GM18520 (cell line): ENCODE results near the gene OR10K1.
"Not testable (repeated sequence)": the region's sequence is repeated elsewhere in the genome, so short reads cannot be mapped to it uniquely, and the experiment has no call there.

Experiments used
- ATAC-seq: cut with Tn5 transposase; IDR thresholded peaks from one replicate; pipeline ENCODE4 v1.9.1; 2021; ENCODE audit not compliant: unreplicated experiment

OR10K1 gene

DNA sequence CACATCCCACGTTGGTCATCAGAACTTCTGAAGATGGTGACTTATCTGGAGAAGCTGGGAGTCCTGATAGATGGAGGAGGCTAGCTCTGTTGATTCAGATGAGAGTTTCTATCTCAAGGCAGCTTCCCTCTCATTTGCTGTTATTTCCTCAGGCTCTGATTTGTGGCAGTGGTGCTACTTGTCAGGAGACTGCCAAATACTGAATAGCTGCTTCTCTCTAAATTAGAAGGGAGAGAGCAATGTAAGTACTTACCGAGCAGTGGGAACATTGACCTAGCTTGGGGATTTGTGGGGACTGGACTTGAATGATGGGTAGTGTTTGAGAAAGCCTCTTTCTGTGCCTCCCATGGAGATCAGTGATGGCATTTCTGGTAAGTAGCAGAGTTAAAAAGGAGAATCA lies at the start of gene OR10K1:
Gene OR10K1, plus strand, starts transcription at position 301 of the 400 bp plus-strand sequence. CDS start 3,728 bp downstream, outside the sequence.
- ATAC-seq: no peak

DNA sequence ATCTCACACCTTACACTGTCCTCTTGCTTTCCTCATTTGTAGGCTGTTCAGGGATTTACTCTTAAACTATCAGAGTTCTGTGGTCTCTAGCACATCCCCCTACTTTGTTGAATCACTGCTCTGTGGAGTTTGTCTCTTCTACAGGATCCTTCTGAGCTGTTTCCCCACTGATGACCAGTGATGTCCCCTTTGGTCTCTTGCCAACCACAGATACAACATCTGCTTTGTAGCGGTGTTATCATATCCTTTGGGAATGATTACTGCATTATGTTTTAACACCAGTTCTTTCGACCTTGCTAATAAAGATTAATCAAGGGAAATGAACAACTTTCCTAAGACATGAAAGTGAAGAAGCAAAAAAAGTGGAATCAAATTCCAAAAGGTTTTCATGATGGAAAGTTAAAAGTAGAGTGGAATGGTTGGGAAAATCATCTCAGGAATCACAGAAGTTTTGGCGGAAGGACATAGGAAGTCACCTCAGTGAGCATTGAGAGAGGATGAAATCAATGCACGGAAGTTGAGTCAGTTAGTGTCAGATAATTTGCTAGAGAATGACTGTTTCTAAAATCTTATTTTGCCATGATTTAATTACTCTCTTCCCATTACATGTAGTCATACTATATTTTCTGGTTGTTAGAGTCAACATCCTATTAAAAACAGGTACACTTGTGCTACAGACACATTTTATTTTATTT lies 46.8 kb upstream of the OR10K1 start:
- no peak for ATAC-seq

GRCh38 chr1:158417586-158417985 lies 44.0 kb upstream of the OR10K1 start:
- ATAC-seq: no peak

DNA sequence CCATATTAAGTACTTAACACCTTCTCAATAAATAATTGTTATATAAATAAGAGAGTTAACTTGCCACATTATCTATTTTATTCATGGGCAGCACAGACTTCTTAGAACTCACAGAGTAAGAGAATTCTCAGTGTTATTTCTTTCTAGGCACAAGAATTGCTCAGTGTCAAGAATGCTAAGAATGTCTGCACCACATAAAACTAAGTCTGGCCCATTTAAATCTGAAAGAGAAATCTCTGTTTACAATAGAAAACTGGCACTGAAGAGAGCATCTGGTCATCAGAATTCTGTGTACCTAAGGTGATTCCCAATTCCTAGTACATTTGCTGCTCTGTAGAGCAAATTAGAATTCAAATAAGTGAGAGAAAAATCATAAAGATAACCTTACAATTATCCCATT lies 39.4 kb upstream of the OR10K1 start:
- no peak for ATAC-seq

- ATAC-seq: no peak
Observed at GRCh38 chr1:158425027-158425426, 36.6 kb upstream of the OR10K1 start.

DNA sequence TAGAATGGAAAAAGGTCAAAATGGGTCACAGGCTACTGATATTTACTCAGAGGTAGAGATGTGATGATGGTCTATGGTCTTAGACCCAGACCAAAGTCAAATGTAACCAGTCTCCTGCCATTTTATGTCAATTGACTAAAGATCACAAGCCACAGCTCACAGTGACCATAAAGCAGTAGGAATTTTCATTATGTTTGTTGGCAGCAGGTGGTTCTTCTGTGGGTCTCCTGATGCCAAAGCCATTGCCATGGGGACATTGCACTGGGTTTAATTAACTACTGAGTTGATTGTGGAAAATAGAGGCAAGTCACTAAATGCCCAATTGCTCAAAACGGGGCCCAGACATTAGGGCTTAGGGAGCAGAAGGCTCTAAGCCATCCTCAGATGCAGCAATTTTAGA lies 35.5 kb upstream of the OR10K1 start, which contains the start of gene OR10K2:
Gene OR10K2, minus strand, starts transcription at position 101 of the 400 bp plus-strand sequence. CDS start 5,371 bp downstream, outside the sequence.
- ATAC-seq: no peak

DNA sequence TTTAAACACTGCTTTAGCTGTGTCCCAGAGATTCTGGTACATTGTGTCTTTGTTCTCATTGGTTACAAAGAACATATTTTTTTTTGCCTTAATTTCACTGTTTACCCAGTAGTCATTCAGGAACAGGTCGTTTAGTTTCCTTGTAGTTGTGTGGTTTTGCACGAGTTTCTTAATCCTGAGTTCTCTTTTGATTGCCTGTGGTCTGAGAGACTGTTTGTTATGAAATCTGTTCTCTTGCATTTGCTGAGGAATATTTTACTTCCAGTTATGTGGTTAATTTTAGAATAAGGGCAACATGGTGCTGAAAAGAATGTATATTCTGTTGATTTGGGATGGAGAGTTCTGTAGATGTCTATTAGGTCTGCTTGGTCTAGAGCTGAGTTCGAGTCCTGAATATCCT lies 31.5 kb upstream of the OR10K1 start:
- ATAC-seq: not testable (repeated sequence)

DNA sequence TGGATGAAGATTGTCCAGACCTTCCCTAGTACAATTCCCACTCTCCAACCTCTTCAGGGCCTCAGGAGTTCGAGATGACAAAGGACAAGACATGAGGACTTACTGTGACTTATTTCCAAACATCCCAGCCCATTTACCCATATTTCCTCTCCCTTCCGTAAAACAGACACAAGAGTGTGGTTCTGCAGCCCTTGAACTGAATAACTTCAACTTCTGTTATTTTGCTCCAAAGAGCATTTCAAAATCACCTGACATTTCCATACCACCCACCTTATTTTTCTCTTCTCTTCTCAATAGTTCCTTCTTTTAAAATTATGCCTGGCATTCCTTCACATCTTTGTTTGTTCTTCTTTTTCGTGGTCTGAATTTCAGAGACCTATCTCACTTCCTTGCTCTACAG lies 26.9 kb upstream of the OR10K1 start:
- ATAC-seq: no peak

GRCh38 chr1:158445376-158445775 lies 16.3 kb upstream of the OR10K1 start:
- ATAC-seq: no peak

DNA sequence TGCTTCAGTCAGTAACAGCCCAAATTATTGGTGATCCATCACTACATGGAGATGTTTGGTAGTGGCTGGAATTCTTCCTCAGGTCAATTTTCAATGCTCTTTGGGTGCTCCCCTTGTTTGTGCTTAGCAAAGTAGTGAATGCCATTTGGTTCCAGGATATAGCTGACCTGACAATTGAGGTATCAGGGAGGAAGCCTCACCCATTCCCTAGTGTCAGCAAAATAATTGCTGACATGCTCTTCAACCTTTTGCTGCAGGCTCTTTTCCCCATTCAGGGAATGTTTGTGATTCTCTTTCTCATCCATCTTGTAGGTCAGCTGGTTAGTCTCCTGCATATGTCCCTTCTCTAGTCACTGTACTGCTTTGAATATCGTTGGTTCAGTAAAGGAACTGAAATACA lies 7.1 kb upstream of the OR10K1 start:
- ATAC-seq: no peak

DNA sequence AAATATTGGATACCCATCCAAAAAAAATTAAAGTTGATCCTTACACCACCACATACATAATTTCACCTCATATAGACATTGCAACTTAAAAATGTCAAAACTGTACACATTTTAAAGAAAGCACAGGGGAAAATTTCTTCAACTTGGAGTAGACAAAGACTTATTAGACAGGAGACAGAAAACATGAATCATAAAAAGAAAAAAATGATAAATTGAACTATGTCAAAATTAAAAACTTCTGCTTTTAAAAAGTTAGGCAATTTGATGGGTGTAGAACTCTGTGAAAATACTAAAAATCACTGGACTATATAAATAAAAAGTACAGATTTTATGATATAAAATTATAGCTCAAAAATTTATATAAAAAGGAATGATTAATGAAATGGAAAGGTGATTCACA lies 4.4 kb upstream of the OR10K1 start:
- ATAC-seq: no peak

- ATAC-seq: no peak
Observed at GRCh38 chr1:158458263-158458662, 3.4 kb upstream of the OR10K1 start.

DNA sequence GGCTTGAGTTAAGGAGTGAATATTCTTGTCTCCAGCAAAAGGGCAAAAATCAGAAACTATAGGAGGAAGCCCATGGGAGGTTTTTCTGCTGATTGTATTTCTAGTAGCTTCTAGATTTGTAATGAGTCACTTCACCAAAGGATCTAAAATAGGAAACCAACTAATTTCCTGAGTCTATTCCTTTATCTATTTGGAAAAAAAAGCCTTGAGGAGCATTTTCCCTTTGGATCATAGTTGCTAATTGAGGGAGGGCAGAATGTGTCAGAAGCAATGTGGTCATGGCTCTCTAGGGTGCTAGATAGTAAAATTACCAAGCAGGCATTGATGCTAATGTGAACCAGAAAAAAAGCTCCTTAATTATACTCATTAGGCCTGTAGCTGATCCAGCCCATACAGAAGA lies 10.3 kb downstream of the OR10K1 start, which contains the start of gene OR10R2:
Gene OR10R2, plus strand, starts transcription at position 301 of the 400 bp plus-strand sequence. CDS start 106 bp downstream, outside the sequence.
- no peak for ATAC-seq

DNA sequence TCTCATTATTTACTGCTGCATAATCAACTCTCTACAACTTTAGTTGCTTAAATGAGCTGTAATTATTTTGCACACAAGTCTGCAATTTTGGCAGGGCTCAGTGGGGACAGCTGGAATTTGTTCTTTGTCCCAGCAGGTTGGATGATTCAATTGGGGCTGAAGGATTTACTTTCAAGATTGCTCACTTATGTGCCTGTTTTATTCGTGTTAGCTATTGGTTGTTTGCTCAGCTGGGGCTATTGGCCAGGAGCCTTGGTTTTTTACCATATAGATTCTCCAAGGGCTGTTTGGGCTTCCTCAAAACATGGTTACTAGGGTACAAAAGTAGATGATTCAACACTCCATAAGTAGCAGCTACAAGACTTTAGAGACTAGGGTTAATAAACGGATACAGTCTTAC lies 23.8 kb downstream of the OR10K1 start:
- ATAC-seq: no peak

GRCh38 chr1:158491316-158491715 lies 29.7 kb downstream of the OR10K1 start:
- no peak for ATAC-seq

GRCh38 chr1:158493054-158493453 lies 31.4 kb downstream of the OR10K1 start:
- no peak for ATAC-seq

GRCh38 chr1:158494796-158495195 lies 33.2 kb downstream of the OR10K1 start:
- ATAC-seq: no peak

DNA sequence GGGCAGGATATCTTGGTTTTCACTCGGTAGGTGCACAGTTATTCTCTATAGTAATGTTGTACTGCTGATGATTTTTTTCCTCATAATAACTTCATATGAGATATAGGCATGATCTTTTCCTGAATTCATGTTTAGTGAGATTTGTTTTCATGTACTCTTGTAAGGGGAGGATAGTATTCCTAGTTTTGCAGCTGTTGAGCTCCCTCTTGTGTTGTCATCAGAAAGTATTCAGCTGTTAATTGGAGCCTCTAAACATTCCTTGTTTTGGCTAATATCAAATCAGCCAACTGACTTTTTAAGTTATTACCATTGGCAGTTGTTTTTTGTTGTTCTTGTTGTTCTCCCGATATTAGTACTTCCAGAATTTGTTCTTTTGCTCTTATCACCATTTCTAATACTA lies 34.7 kb downstream of the OR10K1 start:
- ATAC-seq: no peak

- no peak for ATAC-seq
Observed at GRCh38 chr1:158506369-158506987, 44.8 kb downstream of the OR10K1 start.

GRCh38 chr1:158507511-158507910 lies 45.9 kb downstream of the OR10K1 start:
- ATAC-seq: no peak

DNA sequence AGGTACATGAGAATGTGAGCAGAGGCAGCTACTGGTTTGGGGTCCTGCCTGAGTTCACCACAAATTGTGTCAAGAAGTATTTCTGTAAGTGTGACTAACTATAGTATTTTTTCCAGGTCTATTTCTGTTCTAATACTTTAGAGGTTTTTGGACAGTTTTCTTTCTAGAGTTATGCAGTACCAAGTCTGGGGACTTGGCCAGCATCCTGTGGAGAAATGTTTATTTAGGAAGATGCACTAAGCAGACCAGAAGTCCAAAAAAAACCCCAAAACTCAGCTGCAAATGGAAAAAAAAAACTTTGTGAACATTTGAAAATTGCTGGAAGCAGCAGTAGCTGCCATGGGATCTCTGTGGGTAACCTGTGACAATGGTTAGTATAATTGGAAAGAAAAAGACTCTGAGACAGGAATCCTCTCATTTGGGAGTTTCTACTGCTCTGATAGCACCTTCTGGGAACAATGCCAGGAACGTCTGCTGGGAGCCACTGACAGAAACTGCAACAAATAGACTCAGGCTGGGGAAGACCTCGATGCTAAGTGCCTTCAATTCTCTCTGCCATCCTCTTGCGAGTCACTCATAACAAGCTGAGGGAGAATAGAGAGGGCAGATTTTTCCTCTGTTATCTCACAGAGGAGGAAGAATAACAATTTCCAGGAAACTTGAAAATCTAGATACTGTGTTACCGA lies 48.0 kb downstream of the OR10K1 start:
- no peak for ATAC-seq

DNA sequence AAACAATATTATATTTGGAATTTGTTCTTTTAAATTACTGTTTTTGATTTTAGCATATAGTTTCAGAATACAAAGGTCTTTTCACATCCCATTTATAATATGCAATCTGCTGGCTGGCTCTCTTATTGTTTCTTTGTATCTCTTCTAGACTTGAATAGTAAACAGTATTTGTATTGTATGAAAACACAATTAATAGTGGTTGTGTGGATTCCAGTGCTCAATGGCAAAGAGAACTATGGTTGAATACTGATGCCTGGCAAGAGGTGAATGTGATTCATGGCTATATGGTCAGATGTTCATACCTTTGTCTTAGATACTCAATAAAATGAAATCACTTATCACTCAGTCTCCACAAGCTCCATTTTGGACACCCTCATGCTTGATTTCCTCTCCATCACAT lies 55.3 kb downstream of the OR10K1 start:
- no peak for ATAC-seq
